ENCODE data around the gene NLRC5.

The NLRC5 gene

GRCh38 chr16:57026778-57027062 lies 37.4 kb downstream of the NLRC5 start:
- no peak overlapping the region for H3K4me3 ChIP-seq (ENCODE audit: low read length)
- H3K27ac ChIP-seq (ENCODE audit: low read depth, low read length): no peak overlapping the region
- peaks cover 8% of the 10 kb centered on the region for H3K36me3 ChIP-seq (ENCODE audit: control insufficient read depth, insufficient read depth, low read length)
- no peaks in the 10 kb centered on the region for H3K27me3 ChIP-seq (ENCODE audit: control insufficient read depth, insufficient read depth, low read length)
- no peaks in the 10 kb centered on the region for H3K4me1 ChIP-seq (ENCODE audit: control insufficient read depth, insufficient read depth, low read length)
- H3K9ac ChIP-seq (ENCODE audit: low read length): no peak overlapping the region

- H3K27ac ChIP-seq (ENCODE audit: low read depth, low read length): no peak overlapping the region
- H3K27me3 ChIP-seq (ENCODE audit: control insufficient read depth, insufficient read depth, low read length): no peaks in the 10 kb centered on the region
- no peaks in the 10 kb centered on the region for H3K4me1 ChIP-seq (ENCODE audit: control insufficient read depth, insufficient read depth, low read length)
- H3K4me3 ChIP-seq (ENCODE audit: low read length): no peak overlapping the region
- no peak overlapping the region for H3K9ac ChIP-seq (ENCODE audit: low read length)
- peaks cover 5% of the 10 kb centered on the region for H3K36me3 ChIP-seq (ENCODE audit: control insufficient read depth, insufficient read depth, low read length)
These were observed 37.7 kb downstream of the NLRC5 start for GRCh38 chr16:57027067-57027466.

- no peak overlapping the region for H3K27ac ChIP-seq (ENCODE audit: low read depth, low read length)
- no peaks in the 10 kb centered on the region for H3K4me1 ChIP-seq (ENCODE audit: control insufficient read depth, insufficient read depth, low read length)
- no peaks in the 10 kb centered on the region for H3K27me3 ChIP-seq (ENCODE audit: control insufficient read depth, insufficient read depth, low read length)
- no peak overlapping the region for H3K4me3 ChIP-seq (ENCODE audit: low read length)
- no peak overlapping the region for H3K9ac ChIP-seq (ENCODE audit: low read length)
- H3K36me3 ChIP-seq (ENCODE audit: control insufficient read depth, insufficient read depth, low read length): no peaks in the 10 kb centered on the region
These were observed 38.7 kb downstream of the NLRC5 start for GRCh38 chr16:57028086-57028485.

GRCh38 chr16:57029161-57030160 lies 40.1 kb downstream of the NLRC5 start:
- H3K36me3 ChIP-seq (ENCODE audit: control insufficient read depth, insufficient read depth, low read length): no peaks in the 10 kb centered on the region

GRCh38 chr16:57030346-57030902 lies 41.1 kb downstream of the NLRC5 start:
- Histone ChIP-seq H3K27ac (ENCODE audit: low read depth, low read length) (no peak overlapping the region), H3K36me3 (ENCODE audit: control insufficient read depth, insufficient read depth, low read length) (peaks cover 6% of the 10 kb centered on the region), H3K27me3 (ENCODE audit: control insufficient read depth, insufficient read depth, low read length) (no peaks in the 10 kb centered on the region), H3K9ac (ENCODE audit: low read length) (no peak overlapping the region), H3K4me1 (ENCODE audit: control insufficient read depth, insufficient read depth, low read length) (no peaks in the 10 kb centered on the region), H3K4me3 (ENCODE audit: low read length) (no peak overlapping the region)

More at GRCh38 chr16:57029161-57030160, 40.1 kb downstream of the NLRC5 start:
- no peaks in the 10 kb centered on the region for H3K4me1 ChIP-seq (ENCODE audit: control insufficient read depth, insufficient read depth, low read length)
- no peak overlapping the region for H3K27ac ChIP-seq (ENCODE audit: low read depth, low read length)
- H3K4me3 ChIP-seq (ENCODE audit: low read length): no peak overlapping the region
- no peak overlapping the region for H3K9ac ChIP-seq (ENCODE audit: low read length)
- H3K27me3 ChIP-seq (ENCODE audit: control insufficient read depth, insufficient read depth, low read length): no peaks in the 10 kb centered on the region

GRCh38 chr16:57031156-57031555 lies 41.8 kb downstream of the NLRC5 start:
- Histone ChIP-seq H3K4me1 (ENCODE audit: control insufficient read depth, insufficient read depth, low read length) (no peaks in the 10 kb centered on the region), H3K27ac (ENCODE audit: low read depth, low read length) (no peak overlapping the region), H3K36me3 (ENCODE audit: control insufficient read depth, insufficient read depth, low read length) (peaks cover 8% of the 10 kb centered on the region), H3K4me3 (ENCODE audit: low read length) (no peak overlapping the region), H3K9ac (ENCODE audit: low read length) (no peak overlapping the region), H3K27me3 (ENCODE audit: control insufficient read depth, insufficient read depth, low read length) (no peaks in the 10 kb centered on the region)

GRCh38 chr16:57032346-57032745 lies 43.0 kb downstream of the NLRC5 start:
- no peak overlapping the region for H3K9ac ChIP-seq (ENCODE audit: low read length)
- peaks cover 9% of the 10 kb centered on the region for H3K36me3 ChIP-seq (ENCODE audit: control insufficient read depth, insufficient read depth, low read length)
- no peaks in the 10 kb centered on the region for H3K27me3 ChIP-seq (ENCODE audit: control insufficient read depth, insufficient read depth, low read length)
- no peak overlapping the region for H3K27ac ChIP-seq (ENCODE audit: low read depth, low read length)
- no peak overlapping the region for H3K4me3 ChIP-seq (ENCODE audit: low read length)
- H3K4me1 ChIP-seq (ENCODE audit: control insufficient read depth, insufficient read depth, low read length): no peaks in the 10 kb centered on the region

- H3K4me1 ChIP-seq (ENCODE audit: control insufficient read depth, insufficient read depth, low read length): no peaks in the 10 kb centered on the region
- peaks cover 14% of the 10 kb centered on the region for H3K36me3 ChIP-seq (ENCODE audit: control insufficient read depth, insufficient read depth, low read length)
- H3K4me3 ChIP-seq (ENCODE audit: low read length): no peak overlapping the region
- no peak overlapping the region for H3K27ac ChIP-seq (ENCODE audit: low read depth, low read length)
- no peaks in the 10 kb centered on the region for H3K27me3 ChIP-seq (ENCODE audit: control insufficient read depth, insufficient read depth, low read length)
- H3K9ac ChIP-seq (ENCODE audit: low read length): no peak overlapping the region
These were observed 43.6 kb downstream of the NLRC5 start for GRCh38 chr16:57032931-57033330.

- no peaks in the 10 kb centered on the region for H3K27me3 ChIP-seq (ENCODE audit: control insufficient read depth, insufficient read depth, low read length)
- H3K27ac ChIP-seq (ENCODE audit: low read depth, low read length): no peak overlapping the region
- H3K4me3 ChIP-seq (ENCODE audit: low read length): no peak overlapping the region
- no peaks in the 10 kb centered on the region for H3K4me1 ChIP-seq (ENCODE audit: control insufficient read depth, insufficient read depth, low read length)
- no peak overlapping the region for H3K9ac ChIP-seq (ENCODE audit: low read length)
- H3K36me3 ChIP-seq (ENCODE audit: control insufficient read depth, insufficient read depth, low read length): peaks cover 20% of the 10 kb centered on the region
These were observed 47.0 kb downstream of the NLRC5 start for GRCh38 chr16:57036315-57036714.

- no peak overlapping the region for H3K27ac ChIP-seq (ENCODE audit: low read depth, low read length)
- H3K36me3 ChIP-seq (ENCODE audit: control insufficient read depth, insufficient read depth, low read length): peaks cover 20% of the 10 kb centered on the region
- no peak overlapping the region for H3K9ac ChIP-seq (ENCODE audit: low read length)
- H3K4me3 ChIP-seq (ENCODE audit: low read length): no peak overlapping the region
- no peaks in the 10 kb centered on the region for H3K27me3 ChIP-seq (ENCODE audit: control insufficient read depth, insufficient read depth, low read length)
- no peaks in the 10 kb centered on the region for H3K4me1 ChIP-seq (ENCODE audit: control insufficient read depth, insufficient read depth, low read length)
These were observed 47.6 kb downstream of the NLRC5 start for GRCh38 chr16:57036945-57037344.

GRCh38 chr16:57038166-57038565 lies 48.8 kb downstream of the NLRC5 start:
- H3K36me3 ChIP-seq (ENCODE audit: control insufficient read depth, insufficient read depth, low read length): peaks cover 20% of the 10 kb centered on the region
- no peak overlapping the region for H3K9ac ChIP-seq (ENCODE audit: low read length)
- no peaks in the 10 kb centered on the region for H3K4me1 ChIP-seq (ENCODE audit: control insufficient read depth, insufficient read depth, low read length)
- H3K27ac ChIP-seq (ENCODE audit: low read depth, low read length): no peak overlapping the region
- no peak overlapping the region for H3K4me3 ChIP-seq (ENCODE audit: low read length)
- no peaks in the 10 kb centered on the region for H3K27me3 ChIP-seq (ENCODE audit: control insufficient read depth, insufficient read depth, low read length)

- H3K4me3 ChIP-seq (ENCODE audit: low read length): no peak overlapping the region
- no peaks in the 10 kb centered on the region for H3K4me1 ChIP-seq (ENCODE audit: control insufficient read depth, insufficient read depth, low read length)
- H3K27ac ChIP-seq (ENCODE audit: low read depth, low read length): no peak overlapping the region
- H3K27me3 ChIP-seq (ENCODE audit: control insufficient read depth, insufficient read depth, low read length): no peaks in the 10 kb centered on the region
- peaks cover 20% of the 10 kb centered on the region for H3K36me3 ChIP-seq (ENCODE audit: control insufficient read depth, insufficient read depth, low read length)
- H3K9ac ChIP-seq (ENCODE audit: low read length): no peak overlapping the region
These were observed 49.9 kb downstream of the NLRC5 start for GRCh38 chr16:57039148-57039812.

Measured in rectal smooth muscle tissue (tissue), 1 donor.